Measurements from ENCODE around the gene ACYP2.
"Not testable (repeated sequence)": the region's sequence is repeated elsewhere in the genome, so short reads cannot be mapped to it uniquely, and the experiment has no call there.

ACYP2 gene

GRCh38 chr2:54099829-54100585 lies 15.4 kb upstream of the ACYP2 start:
- DNase-seq = no peak

- DNase-seq = no peak
Measured at GRCh38 chr2:54100772-54101171, 14.6 kb upstream of the ACYP2 start.

GRCh38 chr2:54103454-54104314 lies 11.7 kb upstream of the ACYP2 start:
- DNase-seq = peak; percentile 47

GRCh38 chr2:54106631-54107454 lies 8.6 kb upstream of the ACYP2 start:
- DNase-seq = peak; percentile 2

- no peak for DNase-seq
Measured at GRCh38 chr2:54107455-54107764, 8.0 kb upstream of the ACYP2 start.

- no peak for DNase-seq
Measured at GRCh38 chr2:54107903-54108615, 7.4 kb upstream of the ACYP2 start.

- no peak for DNase-seq
Measured at GRCh38 chr2:54109848-54110247, 5.6 kb upstream of the ACYP2 start.

GRCh38 chr2:54114479-54114878 lies 936 bp upstream of the ACYP2 start:
- DNase-seq = not testable (repeated sequence)

GRCh38 chr2:54114936-54115283 lies 505 bp upstream of the ACYP2 start:
- DNase-seq = no peak

GRCh38 chr2:54116598-54116997 lies 1.2 kb downstream of the ACYP2 start:
- not testable (repeated sequence) for DNase-seq

GRCh38 chr2:54120950-54121349 lies 5.5 kb downstream of the ACYP2 start:
- DNase-seq = no peak

- no peak for DNase-seq
Measured at GRCh38 chr2:54122171-54122935, 6.9 kb downstream of the ACYP2 start.

GRCh38 chr2:54122939-54123338 lies 7.5 kb downstream of the ACYP2 start:
- no peak for DNase-seq

GRCh38 chr2:54127174-54127573 lies 11.8 kb downstream of the ACYP2 start:
- not testable (repeated sequence) for DNase-seq

GRCh38 chr2:54133056-54133455 lies 17.6 kb downstream of the ACYP2 start:
- no peak for DNase-seq

- DNase-seq = no peak
Measured at GRCh38 chr2:54139210-54139609, 23.8 kb downstream of the ACYP2 start.

GRCh38 chr2:54143780-54144179 lies 28.4 kb downstream of the ACYP2 start:
- DNase-seq = no peak

GRCh38 chr2:54148391-54148790 lies 33.0 kb downstream of the ACYP2 start:
- no peak for DNase-seq

- DNase-seq = no peak
Measured at GRCh38 chr2:54149638-54150441, 34.4 kb downstream of the ACYP2 start.

GRCh38 chr2:54158311-54158710 lies 42.9 kb downstream of the ACYP2 start:
- DNase-seq = no peak
